ENCODE results near the gene GSK3A.
A peak's percentile ranks its signal among the peaks of the same experiment; 100 is the strongest.

Gene GSK3A

GRCh38 chr19:42254850-42255765 is 12.7 kb upstream of the GSK3A start, which contains the start of gene ERF (continued):
- TF ChIP-seq ZNF530 (tag by site-specific recombination; IDR thresholded peaks at IDR 0.05; ENCODE audit: low read depth) (no peak), ZNF747 (tag by site-specific recombination; IDR thresholded peaks at IDR 0.05) (no peak), ZXDB (tag by site-specific recombination; IDR thresholded peaks at IDR 0.05) (no peak), ZNF785 (tag by site-specific recombination; IDR thresholded peaks at IDR 0.05) (no peak), ZNF16 (tag by site-specific recombination; IDR thresholded peaks at IDR 0.05; ENCODE audit: low read depth) (no peak), TCF7L2 (IDR thresholded peaks at IDR 0.05; ENCODE audit: borderline replicate concordance, low read depth, low read length) (no peak), KLF10 (tag by site-specific recombination; IDR thresholded peaks at IDR 0.05) (peak; percentile 68; the same call in 1 of the 2 replicates), ZNF837 (tag by site-specific recombination; IDR thresholded peaks at IDR 0.05) (no peak), ZNF221 (tag by site-specific recombination; IDR thresholded peaks at IDR 0.05; ENCODE audit: borderline replicate concordance) (no peak), ZNF561 (tag by site-specific recombination; IDR thresholded peaks at IDR 0.05; ENCODE audit: borderline replicate concordance) (peak; percentile 65; the same call in 1 of the 2 replicates), ZNF510 (tag by site-specific recombination; IDR thresholded peaks at IDR 0.05; ENCODE audit: insufficient replicate concordance) (no peak), ZSCAN5A (tag by site-specific recombination; IDR thresholded peaks at IDR 0.05) (no peak), ZNF426 (tag by site-specific recombination; IDR thresholded peaks at IDR 0.05) (no peak), ZBTB8A (tag by site-specific recombination; IDR thresholded peaks at IDR 0.05) (peak; percentile 75), ZNF302 (tag by site-specific recombination; IDR thresholded peaks at IDR 0.05; ENCODE audit: low read depth) (no peak), TRIM28 (IDR thresholded peaks at IDR 0.05; ENCODE audit: borderline replicate concordance, low read length) (no peak), ELK4 (IDR thresholded peaks at IDR 0.05; ENCODE audit: borderline replicate concordance, low read depth, low read length) (no peak), ZNF19 (tag by site-specific recombination; IDR thresholded peaks at IDR 0.05; ENCODE audit: low read depth) (no peak), ZNF433 (tag by site-specific recombination; IDR thresholded peaks at IDR 0.05; ENCODE audit: low read depth) (no peak), ZNF626 (tag by site-specific recombination; IDR thresholded peaks at IDR 0.05) (no peak), KLF9 (tag by site-specific recombination; IDR thresholded peaks at IDR 0.05; ENCODE audit: low read depth) (peak; percentile 82)
- TF ChIP-seq, protein P1, sequence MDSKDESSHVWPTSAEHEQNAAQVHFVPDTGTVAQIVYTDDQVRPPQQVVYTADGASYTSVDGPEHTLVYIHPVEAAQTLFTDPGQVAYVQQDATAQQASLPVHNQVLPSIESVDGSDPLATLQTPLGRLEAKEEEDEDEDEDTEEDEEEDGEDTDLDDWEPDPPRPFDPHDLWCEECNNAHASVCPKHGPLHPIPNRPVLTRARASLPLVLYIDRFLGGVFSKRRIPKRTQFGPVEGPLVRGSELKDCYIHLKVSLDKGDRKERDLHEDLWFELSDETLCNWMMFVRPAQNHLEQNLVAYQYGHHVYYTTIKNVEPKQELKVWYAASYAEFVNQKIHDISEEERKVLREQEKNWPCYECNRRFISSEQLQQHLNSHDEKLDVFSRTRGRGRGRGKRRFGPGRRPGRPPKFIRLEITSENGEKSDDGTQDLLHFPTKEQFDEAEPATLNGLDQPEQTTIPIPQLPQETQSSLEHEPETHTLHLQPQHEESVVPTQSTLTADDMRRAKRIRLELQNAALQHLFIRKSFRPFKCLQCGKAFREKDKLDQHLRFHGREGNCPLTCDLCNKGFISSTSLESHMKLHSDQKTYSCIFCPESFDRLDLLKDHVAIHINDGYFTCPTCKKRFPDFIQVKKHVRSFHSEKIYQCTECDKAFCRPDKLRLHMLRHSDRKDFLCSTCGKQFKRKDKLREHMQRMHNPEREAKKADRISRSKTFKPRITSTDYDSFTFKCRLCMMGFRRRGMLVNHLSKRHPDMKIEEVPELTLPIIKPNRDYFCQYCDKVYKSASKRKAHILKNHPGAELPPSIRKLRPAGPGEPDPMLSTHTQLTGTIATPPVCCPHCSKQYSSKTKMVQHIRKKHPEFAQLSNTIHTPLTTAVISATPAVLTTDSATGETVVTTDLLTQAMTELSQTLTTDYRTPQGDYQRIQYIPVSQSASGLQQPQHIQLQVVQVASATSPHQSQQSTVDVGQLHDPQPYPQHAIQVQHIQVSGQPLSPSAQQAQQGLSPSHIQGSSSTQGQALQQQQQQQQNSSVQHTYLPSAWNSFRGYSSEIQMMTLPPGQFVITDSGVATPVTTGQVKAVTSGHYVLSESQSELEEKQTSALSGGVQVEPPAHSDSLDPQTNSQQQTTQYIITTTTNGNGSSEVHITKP (tag by site-specific recombination; IDR thresholded peaks at IDR 0.05): peak; percentile 98; the same call in 1 of the 2 replicates
- TF ChIP-seq, protein P2, sequence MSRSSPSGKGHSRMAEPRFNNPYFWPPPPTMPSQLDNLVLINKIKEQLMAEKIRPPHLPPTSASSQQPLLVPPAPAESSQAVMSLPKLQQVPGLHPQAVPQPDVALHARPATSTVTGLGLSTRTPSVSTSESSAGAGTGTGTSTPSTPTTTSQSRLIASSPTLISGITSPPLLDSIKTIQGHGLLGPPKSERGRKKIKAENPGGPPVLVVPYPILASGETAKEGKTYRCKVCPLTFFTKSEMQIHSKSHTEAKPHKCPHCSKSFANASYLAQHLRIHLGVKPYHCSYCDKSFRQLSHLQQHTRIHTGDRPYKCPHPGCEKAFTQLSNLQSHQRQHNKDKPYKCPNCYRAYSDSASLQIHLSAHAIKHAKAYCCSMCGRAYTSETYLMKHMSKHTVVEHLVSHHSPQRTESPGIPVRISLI (tag by site-specific recombination; IDR thresholded peaks at IDR 0.05): no peak
- TF ChIP-seq, protein P3, sequence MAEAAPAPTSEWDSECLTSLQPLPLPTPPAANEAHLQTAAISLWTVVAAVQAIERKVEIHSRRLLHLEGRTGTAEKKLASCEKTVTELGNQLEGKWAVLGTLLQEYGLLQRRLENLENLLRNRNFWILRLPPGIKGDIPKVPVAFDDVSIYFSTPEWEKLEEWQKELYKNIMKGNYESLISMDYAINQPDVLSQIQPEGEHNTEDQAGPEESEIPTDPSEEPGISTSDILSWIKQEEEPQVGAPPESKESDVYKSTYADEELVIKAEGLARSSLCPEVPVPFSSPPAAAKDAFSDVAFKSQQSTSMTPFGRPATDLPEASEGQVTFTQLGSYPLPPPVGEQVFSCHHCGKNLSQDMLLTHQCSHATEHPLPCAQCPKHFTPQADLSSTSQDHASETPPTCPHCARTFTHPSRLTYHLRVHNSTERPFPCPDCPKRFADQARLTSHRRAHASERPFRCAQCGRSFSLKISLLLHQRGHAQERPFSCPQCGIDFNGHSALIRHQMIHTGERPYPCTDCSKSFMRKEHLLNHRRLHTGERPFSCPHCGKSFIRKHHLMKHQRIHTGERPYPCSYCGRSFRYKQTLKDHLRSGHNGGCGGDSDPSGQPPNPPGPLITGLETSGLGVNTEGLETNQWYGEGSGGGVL (tag by site-specific recombination; IDR thresholded peaks at IDR 0.05): peak; percentile 55
- TF ChIP-seq, protein P4, sequence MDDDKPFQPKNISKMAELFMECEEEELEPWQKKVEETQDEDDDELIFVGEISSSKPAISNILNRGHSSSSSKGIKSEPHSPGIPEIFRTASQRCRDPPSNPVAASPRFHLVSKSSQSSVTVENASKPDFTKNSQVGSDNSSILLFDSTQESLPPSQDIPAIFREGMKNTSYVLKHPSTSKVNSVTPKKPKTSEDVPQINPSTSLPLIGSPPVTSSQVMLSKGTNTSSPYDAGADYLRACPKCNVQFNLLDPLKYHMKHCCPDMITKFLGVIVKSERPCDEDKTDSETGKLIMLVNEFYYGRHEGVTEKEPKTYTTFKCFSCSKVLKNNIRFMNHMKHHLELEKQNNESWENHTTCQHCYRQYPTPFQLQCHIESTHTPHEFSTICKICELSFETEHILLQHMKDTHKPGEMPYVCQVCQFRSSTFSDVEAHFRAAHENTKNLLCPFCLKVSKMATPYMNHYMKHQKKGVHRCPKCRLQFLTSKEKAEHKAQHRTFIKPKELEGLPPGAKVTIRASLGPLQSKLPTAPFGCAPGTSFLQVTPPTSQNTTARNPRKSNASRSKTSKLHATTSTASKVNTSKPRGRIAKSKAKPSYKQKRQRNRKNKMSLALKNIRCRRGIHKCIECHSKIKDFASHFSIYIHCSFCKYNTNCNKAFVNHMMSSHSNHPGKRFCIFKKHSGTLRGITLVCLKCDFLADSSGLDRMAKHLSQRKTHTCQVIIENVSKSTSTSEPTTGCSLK (tag by site-specific recombination; IDR thresholded peaks at IDR 0.05): no peak
